Activated CD4-positive, alpha-beta T cell treated with anti-CD3 and anti-CD28 coated beads for 36 hours (primary cell): ENCODE data around the gene UHRF2. TPM values are rescaled to one million over a fixed set of nuclear protein-coding genes. Genes with fewer than 3 reads are reported as not detected.
A peak's percentile ranks its signal among the peaks of the same experiment; 100 is the strongest.

Experiments
- ATAC-seq: fragments of 200-7000 bp; cut with Tn5 transposase; one replicate; pipeline ENCODE4 v1.10.0; 2021; ENCODE audit warnings: mild to moderate bottlenecking, moderate library complexity
- CTCF ChIA-PET: fragments of 350-600 bp; sonication (Branson Sonifier 250); formaldehyde crosslinking; loops from one replicate; lab custom pipeline; 2021; ENCODE audit warnings: antibody characterized with exemption; lab: Charles Lee
- POLR2A ChIA-PET: fragments of 350-600 bp; sonication (Branson Sonifier 250); formaldehyde crosslinking; loops from one replicate; lab custom pipeline; 2021; ENCODE audit warnings: antibody characterized with exemption, inconsistent platforms; lab: Charles Lee
- DNase-seq: peaks from one replicate; pipeline ENCODE4 v3.0.0-alpha.2; 2020
- H3K27ac Mint-ChIP-seq: one replicate; pipeline ENCODE4 v1.8.0; 2021; ENCODE audit warnings: mixed read lengths
- H3K27me3 Mint-ChIP-seq: one replicate; pipeline ENCODE4 v1.8.0; 2021; ENCODE audit warnings: mixed read lengths
- H3K36me3 Mint-ChIP-seq: one replicate; pipeline ENCODE4 v1.8.0; 2021; ENCODE audit warnings: low read depth, mixed read lengths
- H3K4me1 Mint-ChIP-seq: one replicate; pipeline ENCODE4 v1.8.0; 2021; ENCODE audit warnings: mixed read lengths
- H3K4me3 Mint-ChIP-seq: one replicate; pipeline ENCODE4 v1.8.0; 2021; ENCODE audit warnings: mild to moderate bottlenecking, moderate library complexity, mixed read lengths
- H3K9me3 Mint-ChIP-seq: one replicate; pipeline ENCODE4 v1.8.0; 2021; ENCODE audit warnings: low read depth, mixed read lengths
- intact Hi-C, 2 experiments: fragments of 100-400 bp; cut with DNase I in 1 of 2; cut with micrococcal nuclease in 1 of 2; formaldehyde crosslinking; loops; one replicate each; pipeline versions ENCODE4 v1.14.2 to v1.15.1; 2022 to 2024; cut with DNase I, micrococcal nuclease
- total RNA-seq, 2 experiments: library from RNA; stranded (reverse); gene quantifications; one replicate each; pipeline ENCODE4 v1.2.3, GENCODE V29; 2021

UHRF2 gene
- total RNA-seq, 2 experiments from 2014 or later: 63.7 to 70.9 TPM

GRCh38 chr9:6428940-6429889, 16.2 kb downstream of the UHRF2 start:
- ATAC-seq (peak; percentile 68), DNase-seq (peak; percentile 22)
- Mint-ChIP-seq H3K27me3 (no peaks in the 10 kb centered on the region), H3K4me3 (no peak overlapping the region), H3K9me3 (no peaks in the 10 kb centered on the region), H3K36me3 (peaks cover 47% of the 10 kb centered on the region), H3K27ac (peak overlapping the region; percentile 4), H3K4me1 (peaks cover 78% of the 10 kb centered on the region)
- POLR2A ChIA-PET: interaction anchor here (0.9 kb wide), 1 partner anchor 9 kb away, joined by 4 read pairs; no protein-coding TSS in a partner anchor
- intact Hi-C loops: loop anchor here in 1 of 2 experiments (2.0 kb wide), 1 partner anchor 14 kb away; no protein-coding TSS in a partner anchor
- CTCF ChIA-PET: interaction anchor here (0.6 to 1.5 kb wide), 5 partner anchors 9 to 420 kb away, joined by 3 to 5 read pairs (median 3); no protein-coding TSS in a partner anchor

GRCh38 chr9:6431038-6431437, 18.0 kb downstream of the UHRF2 start:
- ChIA-PET CTCF (interaction anchor here (1.5 to 1.7 kb wide), 2 partner anchors 14 to 16 kb away, joined by 4 to 5 read pairs; no protein-coding TSS in a partner anchor), POLR2A (interaction anchor here (0.6 to 1.0 kb wide), 2 partner anchors 13 to 18 kb away, joined by 4 to 5 read pairs; partner anchors contain the start of gene UHRF2)
- no peaks in the 10 kb centered on the region for H3K27me3 Mint-ChIP-seq
- no peak for DNase-seq
- intact Hi-C loops: no loop called here
- H3K9me3 Mint-ChIP-seq: no peaks in the 10 kb centered on the region
- no peak for ATAC-seq
- peaks cover 40% of the 10 kb centered on the region for H3K36me3 Mint-ChIP-seq
- no peak overlapping the region for H3K4me3 Mint-ChIP-seq
- H3K27ac Mint-ChIP-seq: peak overlapping the region; percentile 55
- peaks cover 67% of the 10 kb centered on the region for H3K4me1 Mint-ChIP-seq

GRCh38 chr9:6433410-6433809, 20.4 kb downstream of the UHRF2 start:
- POLR2A ChIA-PET: interaction anchor here (0.6 kb wide), 1 partner anchor 29 kb away, joined by 4 read pairs; no protein-coding TSS in a partner anchor
- Mint-ChIP-seq H3K36me3 (peaks cover 47% of the 10 kb centered on the region), H3K27me3 (no peaks in the 10 kb centered on the region), H3K9me3 (no peaks in the 10 kb centered on the region), H3K4me1 (peaks cover 66% of the 10 kb centered on the region), H3K27ac (peak overlapping the region; percentile 68), H3K4me3 (no peak overlapping the region)
- CTCF ChIA-PET: interaction anchor here (0.6 to 2.1 kb wide), 3 partner anchors 10 to 79 kb away, joined by 3 to 6 read pairs (median 4); no protein-coding TSS in a partner anchor
- ATAC-seq: peak; percentile 30
- DNase-seq: no peak
- intact Hi-C loops: loop anchor here in 1 of 2 experiments (2.0 kb wide), 1 partner anchor 19 kb away; no protein-coding TSS in a partner anchor

- Mint-ChIP-seq H3K4me1 (peaks cover 66% of the 10 kb centered on the region), H3K36me3 (peaks cover 51% of the 10 kb centered on the region), H3K27me3 (no peaks in the 10 kb centered on the region), H3K4me3 (no peak overlapping the region), H3K9me3 (no peaks in the 10 kb centered on the region), H3K27ac (no peak overlapping the region)
- DNase-seq (no peak), ATAC-seq (no peak)
- CTCF ChIA-PET: interaction anchor here (0.9 to 1.5 kb wide), 3 partner anchors 10 to 14 kb away, joined by 3 read pairs; no protein-coding TSS in a partner anchor
- intact Hi-C loops: no loop called here
- POLR2A ChIA-PET: no interaction called here
Measured at GRCh38 chr9:6439051-6439703, 26.2 kb downstream of the UHRF2 start.

- no peak for ATAC-seq
- Mint-ChIP-seq H3K27ac (no peak overlapping the region), H3K4me3 (no peak overlapping the region), H3K9me3 (no peaks in the 10 kb centered on the region), H3K36me3 (peaks cover 54% of the 10 kb centered on the region), H3K4me1 (peaks cover 68% of the 10 kb centered on the region), H3K27me3 (no peaks in the 10 kb centered on the region)
- POLR2A ChIA-PET: no interaction called here
- CTCF ChIA-PET: no interaction called here
- intact Hi-C loops: no loop called here
- no peak for DNase-seq
Measured at GRCh38 chr9:6440405-6440804, 27.4 kb downstream of the UHRF2 start.

GRCh38 chr9:6441269-6441668, 28.3 kb downstream of the UHRF2 start:
- Mint-ChIP-seq H3K27ac (no peak overlapping the region), H3K36me3 (peaks cover 55% of the 10 kb centered on the region), H3K27me3 (no peaks in the 10 kb centered on the region), H3K4me1 (peaks cover 69% of the 10 kb centered on the region), H3K4me3 (no peak overlapping the region), H3K9me3 (no peaks in the 10 kb centered on the region)
- no peak for ATAC-seq
- no peak for DNase-seq
- CTCF ChIA-PET: no interaction called here
- intact Hi-C loops: no loop called here
- POLR2A ChIA-PET: no interaction called here

- Mint-ChIP-seq H3K4me1 (peaks cover 69% of the 10 kb centered on the region), H3K4me3 (no peak overlapping the region), H3K9me3 (no peaks in the 10 kb centered on the region), H3K27ac (no peak overlapping the region), H3K27me3 (no peaks in the 10 kb centered on the region), H3K36me3 (peaks cover 38% of the 10 kb centered on the region)
- ChIA-PET CTCF (interaction anchor here (1.5 kb wide), 1 partner anchor 11 kb away, joined by 6 read pairs; no protein-coding TSS in a partner anchor), POLR2A (no interaction called here)
- no peak for DNase-seq
- no peak for ATAC-seq
- intact Hi-C loops: no loop called here
Measured at GRCh38 chr9:6443661-6444060, 30.7 kb downstream of the UHRF2 start.

- intact Hi-C loops: no loop called here
- CTCF ChIA-PET: interaction anchor here (1.5 kb wide), 1 partner anchor 11 kb away, joined by 6 read pairs; no protein-coding TSS in a partner anchor
- H3K27me3 Mint-ChIP-seq: no peaks in the 10 kb centered on the region
- no peak overlapping the region for H3K27ac Mint-ChIP-seq
- DNase-seq: no peak
- ATAC-seq: no peak
- peaks cover 71% of the 10 kb centered on the region for H3K4me1 Mint-ChIP-seq
- H3K36me3 Mint-ChIP-seq: peaks cover 35% of the 10 kb centered on the region
- H3K4me3 Mint-ChIP-seq: no peak overlapping the region
- H3K9me3 Mint-ChIP-seq: no peaks in the 10 kb centered on the region
- POLR2A ChIA-PET: no interaction called here
Measured at GRCh38 chr9:6444128-6444527, 31.1 kb downstream of the UHRF2 start.

GRCh38 chr9:6449086-6449485, 36.1 kb downstream of the UHRF2 start:
- DNase-seq (no peak), ATAC-seq (no peak)
- ChIA-PET POLR2A (no interaction called here), CTCF (interaction anchor here (0.6 to 1.0 kb wide), 2 partner anchors 16 to 142 kb away, joined by 3 read pairs; no protein-coding TSS in a partner anchor)
- no peaks in the 10 kb centered on the region for H3K27me3 Mint-ChIP-seq
- peaks cover 6% of the 10 kb centered on the region for H3K9me3 Mint-ChIP-seq
- peaks cover 55% of the 10 kb centered on the region for H3K4me1 Mint-ChIP-seq
- H3K4me3 Mint-ChIP-seq: no peak overlapping the region
- intact Hi-C loops: no loop called here
- H3K27ac Mint-ChIP-seq: no peak overlapping the region
- H3K36me3 Mint-ChIP-seq: peaks cover 26% of the 10 kb centered on the region

- Mint-ChIP-seq H3K4me3 (no peak overlapping the region), H3K27me3 (no peaks in the 10 kb centered on the region), H3K9me3 (peaks cover 9% of the 10 kb centered on the region), H3K36me3 (peaks cover 27% of the 10 kb centered on the region), H3K4me1 (peaks cover 54% of the 10 kb centered on the region), H3K27ac (peak overlapping the region; percentile 64)
- POLR2A ChIA-PET: no interaction called here
- CTCF ChIA-PET: interaction anchor here (0.6 to 1.0 kb wide), 2 partner anchors 16 to 141 kb away, joined by 3 read pairs; no protein-coding TSS in a partner anchor
- intact Hi-C loops: no loop called here
- DNase-seq (no peak), ATAC-seq (peak; percentile 12)
Measured at GRCh38 chr9:6449645-6450044, 36.6 kb downstream of the UHRF2 start.
